Femur (tissue), 1 donor: Measurements from ENCODE around the gene MARCHF7.
"Not testable (repeated sequence)": the region's sequence is repeated elsewhere in the genome, so short reads cannot be mapped to it uniquely, and the experiment has no call there.

Experiments used
- DNase-seq: peaks from one replicate; pipeline ENCODE4 v3.0.0-alpha.2; 2017

Gene MARCHF7, protein sequence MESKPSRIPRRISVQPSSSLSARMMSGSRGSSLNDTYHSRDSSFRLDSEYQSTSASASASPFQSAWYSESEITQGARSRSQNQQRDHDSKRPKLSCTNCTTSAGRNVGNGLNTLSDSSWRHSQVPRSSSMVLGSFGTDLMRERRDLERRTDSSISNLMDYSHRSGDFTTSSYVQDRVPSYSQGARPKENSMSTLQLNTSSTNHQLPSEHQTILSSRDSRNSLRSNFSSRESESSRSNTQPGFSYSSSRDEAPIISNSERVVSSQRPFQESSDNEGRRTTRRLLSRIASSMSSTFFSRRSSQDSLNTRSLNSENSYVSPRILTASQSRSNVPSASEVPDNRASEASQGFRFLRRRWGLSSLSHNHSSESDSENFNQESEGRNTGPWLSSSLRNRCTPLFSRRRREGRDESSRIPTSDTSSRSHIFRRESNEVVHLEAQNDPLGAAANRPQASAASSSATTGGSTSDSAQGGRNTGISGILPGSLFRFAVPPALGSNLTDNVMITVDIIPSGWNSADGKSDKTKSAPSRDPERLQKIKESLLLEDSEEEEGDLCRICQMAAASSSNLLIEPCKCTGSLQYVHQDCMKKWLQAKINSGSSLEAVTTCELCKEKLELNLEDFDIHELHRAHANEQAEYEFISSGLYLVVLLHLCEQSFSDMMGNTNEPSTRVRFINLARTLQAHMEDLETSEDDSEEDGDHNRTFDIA

DNA sequence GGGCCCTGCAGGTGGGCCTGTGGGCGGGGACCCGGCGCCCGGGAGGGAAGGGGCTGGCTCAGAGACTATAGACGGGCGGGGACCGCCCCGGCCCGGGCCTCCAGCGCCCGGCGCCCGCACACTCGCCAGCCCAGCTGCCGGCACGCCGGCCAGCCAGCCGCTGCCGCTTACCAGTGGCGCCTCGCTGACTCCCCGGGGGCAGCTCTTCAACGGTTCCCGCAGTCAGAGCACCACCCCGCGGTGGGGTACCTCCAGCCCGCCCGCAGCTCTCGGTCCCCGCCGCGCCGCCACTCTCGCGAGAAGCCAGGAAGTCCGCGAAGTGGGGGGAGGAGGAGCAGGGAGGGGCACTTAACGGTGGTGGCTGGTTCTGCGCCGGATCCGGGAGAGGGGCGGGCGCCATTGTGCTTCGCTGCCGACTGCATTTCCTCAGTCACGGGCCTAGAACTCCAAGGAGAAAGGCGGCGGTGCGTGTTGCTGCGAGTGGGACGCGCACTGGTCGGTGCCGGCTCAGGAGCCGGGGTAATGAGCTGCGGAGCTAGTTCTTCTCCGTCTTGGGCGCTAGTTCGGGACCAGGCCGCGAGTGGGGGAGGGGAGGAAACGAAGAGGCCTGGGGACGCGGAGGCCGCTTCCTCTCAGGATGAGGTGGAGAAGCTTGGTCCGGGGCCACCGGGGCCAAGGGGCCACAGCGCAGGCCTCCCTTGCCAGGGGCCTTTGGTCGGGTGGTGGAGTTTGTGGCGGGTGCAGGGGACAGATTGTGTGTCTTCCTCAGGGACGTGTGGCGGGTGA lies at the start of gene MARCHF7:
TSS of gene MARCHF7 (plus strand) at position 364 of the 786 bp plus-strand sequence. CDS start 16,517 bp downstream, outside the sequence.
- peak; percentile 98 for DNase-seq

DNA sequence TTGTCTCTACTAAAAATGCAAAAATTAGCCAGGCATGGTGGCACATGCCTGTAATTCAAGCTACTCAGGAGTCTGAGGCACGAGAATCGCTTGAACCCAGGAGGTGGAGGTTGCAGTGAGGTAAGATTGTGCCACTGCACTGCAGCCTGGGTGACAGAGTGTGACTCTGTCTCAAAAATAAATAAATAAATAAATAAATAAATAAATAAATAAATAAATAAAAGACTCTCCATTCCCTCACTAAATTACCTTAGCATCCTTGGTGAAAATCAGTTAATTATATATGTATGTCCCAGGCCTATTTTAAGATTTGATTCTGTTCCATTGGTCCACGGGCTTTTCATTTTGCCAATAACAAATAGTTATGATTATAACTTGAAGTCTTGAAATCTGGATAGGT lies 44.9 kb upstream of the MARCHF7 start:
- DNase-seq, result not testable (repeated sequence)

DNA sequence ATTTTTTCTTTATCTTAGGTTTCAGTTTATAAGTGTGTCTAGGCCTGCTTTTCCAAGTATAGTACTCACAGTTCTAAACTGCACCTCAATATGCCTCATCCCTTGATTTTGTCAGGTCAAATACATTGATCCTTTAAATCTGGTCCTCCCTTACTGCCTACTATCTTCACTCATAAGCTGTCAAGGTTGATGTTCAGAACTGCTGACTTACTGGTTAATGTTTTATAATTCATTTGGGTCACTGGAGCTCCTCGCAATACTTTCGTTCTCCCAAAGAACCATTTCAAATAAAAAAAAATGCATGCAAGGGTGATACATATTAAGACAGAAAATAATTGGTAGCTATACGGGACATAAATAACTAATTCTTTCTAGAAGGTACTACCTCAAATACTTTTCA lies 41.3 kb upstream of the MARCHF7 start:
- DNase-seq, result no peak

DNA sequence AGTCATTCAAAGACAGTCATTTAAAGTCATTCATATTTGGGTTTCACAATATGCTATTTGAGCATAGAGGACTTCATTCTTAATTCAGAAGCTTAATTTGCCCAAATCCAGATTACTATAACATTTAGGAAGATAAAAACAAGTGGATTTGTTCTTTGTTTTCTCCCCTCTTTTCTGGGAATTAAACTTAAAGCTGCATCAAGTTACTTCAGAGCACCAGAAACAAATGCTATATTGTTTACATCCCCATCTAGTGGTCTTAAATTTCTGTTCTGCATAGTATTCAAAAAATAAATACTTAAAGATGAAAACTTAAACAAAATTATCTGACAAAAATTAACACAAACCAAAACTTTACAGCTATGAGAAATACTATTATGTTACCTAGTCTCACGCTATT lies 34.7 kb upstream of the MARCHF7 start:
- DNase-seq, result no peak

DNA sequence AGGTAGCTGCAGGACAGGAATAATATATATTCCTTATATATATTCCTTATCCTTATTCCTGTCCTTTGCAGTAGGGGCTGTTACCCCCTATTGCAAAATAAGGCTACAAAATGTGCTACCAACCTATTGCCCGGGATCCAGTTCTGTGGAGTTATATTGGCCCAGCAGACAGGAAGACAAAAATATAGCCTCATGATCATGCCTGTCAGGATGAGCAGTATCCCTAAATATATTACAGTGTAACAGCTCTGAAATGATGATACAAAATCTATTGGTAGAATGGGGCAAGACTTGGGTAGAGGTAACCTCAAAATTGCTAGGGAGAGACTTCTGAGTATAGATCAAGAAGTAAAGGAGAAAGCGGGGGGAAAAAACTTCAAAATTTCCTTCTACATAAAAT lies 31.6 kb upstream of the MARCHF7 start:
- no peak for DNase-seq

DNA sequence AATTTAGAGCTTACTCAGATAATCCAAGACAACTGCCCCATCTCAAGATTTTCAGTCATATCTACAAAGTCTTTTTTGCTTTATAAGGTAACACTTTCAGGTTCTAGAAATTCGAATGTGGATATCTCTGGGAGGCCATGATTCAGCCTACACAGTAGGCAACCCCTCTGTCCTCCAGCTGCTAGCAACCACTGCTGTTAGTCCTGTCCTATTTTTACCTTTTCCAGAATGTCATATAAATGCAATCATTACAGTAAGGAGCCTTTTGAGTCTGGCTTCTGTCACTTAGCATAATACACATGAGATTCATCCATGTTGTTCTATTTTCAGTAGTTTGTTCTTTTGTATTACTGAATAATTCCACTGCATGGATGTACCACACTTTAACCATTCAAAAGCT lies 28.5 kb upstream of the MARCHF7 start:
- DNase-seq, result no peak

DNA sequence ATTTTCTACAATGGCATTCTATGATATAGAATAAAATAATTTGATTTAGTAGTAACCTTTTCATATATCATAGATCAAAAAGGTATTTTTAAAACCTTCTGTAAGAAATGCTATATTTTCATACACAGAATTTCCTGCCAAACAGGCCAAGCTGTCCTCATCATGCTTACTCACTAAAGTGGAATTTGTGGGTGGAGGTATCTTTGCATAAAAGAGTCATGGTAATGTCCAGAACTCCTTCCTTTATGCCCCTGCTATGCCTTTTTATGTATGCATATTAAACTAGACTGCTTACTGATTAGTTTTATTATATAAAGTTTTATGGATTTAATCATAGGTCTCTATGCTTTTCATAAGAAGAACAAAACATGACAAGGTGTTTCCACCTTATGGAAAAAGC lies 27.5 kb upstream of the MARCHF7 start:
- no peak for DNase-seq

DNA sequence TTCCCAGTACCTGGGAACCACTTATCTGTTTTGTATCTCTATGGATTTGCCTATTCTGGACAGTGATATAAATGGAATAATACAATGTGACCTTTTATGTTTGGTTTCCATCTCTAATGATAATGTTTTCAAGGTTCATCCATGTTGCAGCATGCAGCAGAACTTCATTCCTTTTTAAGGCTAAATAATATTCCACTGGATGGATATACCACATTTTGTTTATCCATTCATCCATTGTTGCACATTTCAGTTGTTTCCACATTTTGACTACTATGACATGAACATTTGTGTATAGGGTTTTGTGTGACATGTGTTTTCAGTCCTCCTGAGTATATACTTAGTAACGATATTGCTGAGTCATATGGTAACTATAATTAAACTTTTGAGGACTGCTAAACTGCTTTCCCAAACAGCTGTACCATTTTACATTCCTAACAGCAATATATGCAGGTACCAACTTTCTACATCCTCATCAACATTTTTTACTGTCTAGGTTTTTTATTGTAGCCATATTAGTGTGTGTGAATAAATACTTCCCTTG lies 17.7 kb upstream of the MARCHF7 start:
- no peak for DNase-seq

DNA sequence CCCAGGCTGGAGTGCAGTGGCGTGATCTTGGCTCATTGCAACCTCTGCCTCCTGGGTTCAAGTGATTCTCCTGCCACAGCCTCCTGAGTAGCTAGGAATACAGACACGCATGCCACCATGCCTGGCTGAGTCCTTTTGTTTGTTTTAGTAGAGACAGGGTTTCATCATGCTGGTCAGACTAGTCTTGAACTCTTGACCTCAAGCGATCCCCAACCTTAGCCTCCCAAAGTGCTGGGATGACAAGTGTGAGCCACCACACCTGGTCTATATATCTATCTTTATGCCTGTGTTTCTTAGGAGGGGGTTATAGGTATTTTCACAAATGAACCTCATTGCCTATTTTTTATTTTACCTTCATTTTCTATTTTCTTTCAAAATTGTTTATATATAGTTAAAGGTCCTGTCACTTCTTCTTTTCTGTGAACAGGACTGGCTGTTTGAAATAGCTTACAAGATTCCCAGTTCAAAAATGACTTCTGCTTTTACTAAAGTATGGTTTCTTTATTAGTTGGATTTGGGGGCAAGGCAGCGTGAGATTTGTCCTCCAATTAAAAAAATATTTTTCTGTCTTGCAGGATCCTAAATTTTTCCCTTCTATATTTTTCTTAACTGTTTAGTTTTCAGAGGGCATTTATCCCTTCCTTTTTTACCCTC lies 16.4 kb upstream of the MARCHF7 start:
- DNase-seq, result no peak

DNA sequence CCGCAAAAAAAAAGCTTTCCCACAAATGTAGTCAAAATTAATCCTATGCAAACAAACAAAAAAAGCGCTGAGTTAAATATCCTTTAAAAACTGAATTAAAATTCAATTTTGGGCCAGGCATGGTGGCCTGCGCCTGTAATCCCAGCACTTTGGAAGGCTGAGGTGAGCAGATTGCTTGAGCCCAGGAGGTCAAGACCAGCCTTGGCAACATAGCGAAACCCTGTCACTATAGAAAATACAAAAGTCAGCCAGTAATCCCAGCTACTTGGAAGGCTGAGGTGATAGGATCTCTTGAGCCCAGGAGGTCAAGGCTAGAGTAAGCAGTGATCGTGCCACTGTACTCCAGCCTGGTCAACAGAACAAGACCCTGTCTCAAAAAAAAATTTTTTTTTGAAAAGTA lies 8.8 kb upstream of the MARCHF7 start:
- DNase-seq, result no peak

DNA sequence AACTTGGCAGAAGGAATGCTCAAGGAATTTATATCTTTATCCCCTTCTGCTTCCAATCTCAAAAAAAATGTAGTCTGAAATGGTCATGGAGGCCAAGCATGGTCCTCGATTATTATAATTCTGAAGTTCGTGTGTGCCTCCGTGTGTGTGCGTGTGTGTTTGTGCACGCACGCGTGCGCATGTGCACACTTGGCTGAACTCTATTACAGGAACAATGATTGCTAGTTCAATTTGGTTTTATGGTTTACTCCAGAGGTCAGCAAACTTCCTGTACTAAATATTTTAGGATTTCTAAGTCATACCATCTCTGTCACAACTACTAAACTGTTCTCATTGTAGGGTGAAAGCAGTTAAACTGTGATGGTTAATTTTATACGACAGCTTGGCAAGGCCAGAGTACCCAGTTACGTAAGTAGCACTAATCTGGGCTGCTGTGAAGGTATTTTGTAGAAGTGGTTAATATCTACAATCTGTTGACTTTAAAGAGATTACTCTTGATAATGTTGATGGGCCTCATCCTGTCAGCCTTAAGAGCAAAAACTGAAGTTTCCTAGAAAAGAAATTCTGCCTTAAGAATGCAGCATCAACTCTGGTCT lies 5.8 kb upstream of the MARCHF7 start:
- no peak for DNase-seq

DNA sequence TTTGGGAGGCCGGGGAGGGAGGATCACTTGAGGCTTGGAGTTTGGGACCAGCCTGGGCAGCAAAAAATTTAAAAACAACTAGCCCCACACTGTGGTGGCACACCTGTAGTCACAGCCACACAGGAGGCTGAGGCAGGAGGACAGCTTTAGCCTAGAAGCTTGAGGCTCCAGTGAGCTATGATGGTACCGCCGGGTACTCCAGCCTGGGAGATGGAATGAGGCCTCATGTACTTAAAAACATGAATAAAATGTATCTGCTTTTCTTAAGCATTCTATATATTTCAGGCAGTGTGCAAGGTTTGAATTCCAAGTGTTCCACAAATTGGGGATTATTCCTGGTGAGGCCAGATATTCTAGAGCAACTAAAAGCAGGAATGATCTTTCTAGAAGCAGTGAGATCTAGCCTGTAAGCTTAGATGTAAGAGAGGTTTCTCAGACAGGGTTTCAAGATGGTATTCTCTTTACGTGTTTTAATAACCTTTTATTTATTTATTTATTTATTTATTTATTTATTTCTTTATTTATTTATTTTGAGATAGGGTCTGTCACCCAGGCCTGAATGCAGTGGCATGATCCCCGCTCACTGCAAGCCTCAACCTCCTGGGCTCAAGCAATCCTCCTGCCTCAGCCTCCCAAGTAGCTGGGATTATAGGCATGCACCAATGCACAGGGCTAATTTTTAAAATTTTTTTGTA lies 4.1 kb upstream of the MARCHF7 start:
- no peak for DNase-seq

DNA sequence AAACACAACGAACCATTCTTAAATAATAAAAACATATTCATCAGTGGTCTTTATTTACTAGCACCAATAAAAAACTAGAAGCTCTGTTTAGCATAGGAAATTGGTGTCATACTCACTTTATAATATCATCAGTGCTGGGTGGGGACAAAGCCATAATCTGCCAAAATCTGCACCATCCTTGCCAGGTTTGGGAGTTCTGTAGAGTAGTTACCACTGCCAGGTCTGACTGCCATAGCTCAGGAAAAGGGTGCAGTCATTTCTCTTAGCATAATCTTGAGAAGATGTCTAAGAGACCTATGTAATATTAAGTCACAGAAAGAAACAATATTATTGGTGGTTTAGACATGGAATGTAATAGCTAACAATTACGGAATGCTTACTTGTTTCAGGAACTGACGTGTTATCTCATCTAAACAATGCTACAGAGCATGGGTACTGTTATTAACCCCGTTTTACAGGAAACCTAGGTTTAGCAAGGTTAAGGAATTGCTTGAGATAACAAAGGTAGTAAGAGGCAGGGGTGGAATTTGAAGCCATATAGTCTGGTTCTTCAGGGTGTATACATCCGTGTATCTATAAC lies 1.6 kb upstream of the MARCHF7 start:
- DNase-seq, result no peak

DNA sequence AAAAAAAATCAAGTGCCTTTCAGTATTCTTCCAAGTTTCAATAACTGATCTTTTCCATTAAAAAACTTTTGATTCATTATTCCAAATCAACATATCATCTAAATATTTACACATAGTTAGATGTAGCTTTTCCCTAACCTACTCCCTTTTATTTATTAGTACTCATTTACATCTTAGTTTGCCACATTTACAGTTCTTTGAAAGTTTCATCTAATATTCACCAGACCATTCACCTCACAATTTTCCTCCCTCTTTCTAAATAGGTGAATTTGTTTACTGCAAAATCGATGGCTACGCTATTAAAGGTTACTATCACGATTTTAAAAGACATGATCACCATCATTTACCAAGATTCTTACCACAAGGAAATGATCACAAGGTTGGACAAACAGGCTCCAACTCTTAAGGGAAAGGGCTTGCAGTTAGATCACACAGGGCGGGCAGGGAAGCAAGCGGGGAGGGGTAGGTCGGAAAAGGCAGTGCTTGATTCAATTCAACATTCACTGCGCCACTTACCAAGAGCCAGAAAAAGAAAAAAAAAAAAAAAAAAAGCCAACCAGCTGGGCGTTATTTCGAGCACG lies 654 bp upstream of the MARCHF7 start:
- DNase-seq, result no peak

DNA sequence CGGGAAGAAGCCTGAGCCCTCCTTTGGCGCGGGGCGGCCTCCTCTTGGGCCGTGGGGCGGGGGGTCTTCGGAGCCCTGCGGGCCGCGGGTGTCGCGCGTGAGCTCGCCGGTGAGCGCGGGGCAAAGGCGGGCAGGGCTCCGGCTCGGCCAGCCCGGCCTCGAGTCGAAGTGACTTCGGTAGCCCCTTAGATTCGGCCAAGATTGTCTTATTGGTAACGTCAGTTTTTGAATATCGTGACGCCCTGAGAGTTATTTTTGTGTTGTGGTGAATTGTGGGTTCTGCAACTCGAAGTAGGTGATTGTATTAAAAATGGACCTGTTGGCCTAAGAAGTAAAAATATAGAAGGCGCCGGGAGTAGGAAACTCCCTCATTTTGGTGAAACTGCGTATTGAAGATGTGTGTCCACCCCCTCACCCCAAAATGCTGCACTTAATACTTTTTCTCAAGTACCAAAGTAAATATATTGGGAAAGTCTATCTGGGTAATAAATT lies 669 bp downstream of the MARCHF7 start:
- DNase-seq, result no peak

DNA sequence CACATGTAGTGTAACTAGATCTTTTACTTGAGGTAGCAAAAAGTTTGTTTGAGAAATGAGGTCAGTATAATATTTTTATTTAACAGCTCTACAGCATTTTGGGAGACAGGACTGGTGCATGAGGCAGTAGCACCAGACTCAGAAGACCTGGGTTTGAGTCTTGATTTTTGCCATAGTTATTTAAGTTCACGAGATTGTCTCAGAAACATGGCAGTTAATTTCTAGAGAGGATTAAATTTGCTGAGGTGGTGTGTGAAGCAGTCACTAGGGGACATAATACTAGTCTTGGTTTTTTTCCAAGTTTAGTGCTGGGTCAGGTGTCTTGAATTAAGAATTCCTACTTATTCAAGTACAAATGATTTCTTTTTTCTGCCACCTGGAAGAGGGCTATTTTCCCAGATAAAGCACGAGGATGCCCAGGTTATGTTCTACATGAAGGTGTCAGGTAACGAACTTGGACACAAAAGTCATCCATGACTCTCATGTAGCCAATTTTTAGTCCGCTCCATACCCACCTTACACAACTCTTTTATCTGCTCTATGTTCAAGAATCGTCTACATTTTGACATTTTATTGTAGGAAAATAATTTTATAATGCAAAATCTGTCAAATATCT lies 1.4 kb downstream of the MARCHF7 start:
- no peak for DNase-seq

DNA sequence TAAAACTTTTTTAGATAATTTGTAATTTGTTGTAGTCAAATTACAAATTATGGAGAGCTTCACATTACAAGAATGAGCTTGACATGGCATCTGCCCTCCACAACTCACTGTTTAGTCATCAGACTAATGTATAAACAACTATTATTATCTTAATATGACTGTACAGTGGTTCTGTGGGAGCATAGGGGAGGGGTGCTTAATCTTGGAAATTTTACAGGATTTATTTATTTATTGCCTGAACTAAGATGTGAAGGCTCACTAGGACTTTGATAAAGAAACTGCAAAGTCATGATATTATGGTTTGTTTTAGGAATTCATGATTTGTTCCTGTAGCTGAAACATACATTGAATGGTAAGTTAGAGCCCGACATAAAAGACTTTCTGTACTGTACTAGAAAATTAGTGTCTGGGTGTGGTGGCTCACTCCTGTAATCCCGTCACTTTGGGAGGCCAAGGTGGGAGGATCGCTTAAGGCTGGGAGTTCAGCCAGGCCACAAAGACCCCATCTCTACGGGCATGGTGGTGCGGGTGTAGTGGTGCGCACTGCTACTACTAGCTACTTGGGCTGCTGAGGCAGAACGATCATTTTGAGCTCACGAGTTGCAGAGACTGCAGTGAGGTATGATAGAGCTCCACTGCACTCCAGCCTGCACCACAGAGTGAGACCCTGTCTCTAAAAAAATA lies 2.1 kb downstream of the MARCHF7 start:
- DNase-seq, result no peak

DNA sequence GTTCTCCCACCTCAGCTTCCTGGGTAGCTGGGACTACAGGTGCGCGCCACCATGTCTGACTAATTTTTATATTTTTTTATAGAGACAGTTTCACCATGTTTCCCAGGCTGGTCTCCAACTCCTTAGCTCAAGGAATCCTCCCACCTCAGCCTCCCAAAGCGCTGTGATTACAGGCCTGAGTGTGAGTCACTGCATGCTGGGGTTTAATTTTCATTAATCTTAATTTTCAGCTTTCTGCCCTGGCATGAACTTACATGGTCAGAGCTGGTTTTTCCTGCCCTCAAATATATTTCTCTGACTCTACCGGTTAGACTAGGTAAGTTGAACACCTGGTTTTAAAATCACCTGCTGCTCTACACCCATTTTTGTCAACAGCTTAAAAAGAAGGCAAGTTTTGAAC lies 3.1 kb downstream of the MARCHF7 start:
- DNase-seq, result no peak

DNA sequence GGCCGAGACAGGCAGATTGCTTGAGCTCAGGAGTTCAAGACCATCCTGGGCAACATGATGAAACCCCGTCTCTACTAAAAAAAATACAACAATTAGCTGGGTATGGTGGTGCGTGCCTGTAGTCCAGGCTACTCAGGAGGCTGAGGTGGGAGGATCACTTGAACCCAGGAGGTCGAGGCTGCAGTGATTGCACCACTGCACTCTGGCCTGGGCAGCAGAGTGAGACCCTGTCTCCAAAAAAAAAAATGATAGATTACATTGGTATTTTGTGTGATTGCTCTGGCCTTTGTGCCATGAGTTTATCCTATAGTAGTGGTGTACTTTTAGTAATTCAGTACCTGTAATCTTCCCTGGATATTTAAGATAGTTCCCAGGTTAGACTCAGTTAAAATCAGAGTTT lies 4.1 kb downstream of the MARCHF7 start:
- DNase-seq, result not testable (repeated sequence)

DNA sequence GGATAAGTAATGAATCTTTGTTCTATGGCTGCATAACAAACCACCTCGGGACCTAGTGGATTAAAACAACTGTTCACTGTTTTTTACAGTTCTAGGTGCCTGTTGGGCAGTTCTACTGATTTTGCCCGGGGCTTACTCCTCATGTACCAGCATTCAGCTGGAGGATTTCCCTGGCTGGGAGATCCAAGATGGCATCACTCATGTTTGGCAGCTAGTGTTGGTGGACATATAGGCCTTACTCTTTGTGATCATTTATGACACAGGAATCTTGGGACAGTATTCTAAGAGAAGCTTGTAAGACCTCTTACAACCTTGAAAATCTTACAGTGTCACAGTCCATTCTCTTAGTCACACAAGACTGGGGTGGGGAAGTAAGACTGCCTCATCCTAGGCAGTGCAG lies 4.6 kb downstream of the MARCHF7 start:
- no peak for DNase-seq
